VCaP (cell line): Measurements from ENCODE around the gene ARL13B.

ENCODE experiments used
- H3K27ac ChIP-seq: fragments of 450-650 bp; 2 replicates; pipeline ENCODE4 v1.5.1; 2017
- TF ChIP-seq, protein P1 (sequence below): fragments of 450-650 bp; conservative IDR thresholded peaks from 2 replicates; pipeline ENCODE4 v1.5.1; 2017; ENCODE audit warnings: mild to moderate bottlenecking, moderate library complexity

ARL13B gene

DNA sequence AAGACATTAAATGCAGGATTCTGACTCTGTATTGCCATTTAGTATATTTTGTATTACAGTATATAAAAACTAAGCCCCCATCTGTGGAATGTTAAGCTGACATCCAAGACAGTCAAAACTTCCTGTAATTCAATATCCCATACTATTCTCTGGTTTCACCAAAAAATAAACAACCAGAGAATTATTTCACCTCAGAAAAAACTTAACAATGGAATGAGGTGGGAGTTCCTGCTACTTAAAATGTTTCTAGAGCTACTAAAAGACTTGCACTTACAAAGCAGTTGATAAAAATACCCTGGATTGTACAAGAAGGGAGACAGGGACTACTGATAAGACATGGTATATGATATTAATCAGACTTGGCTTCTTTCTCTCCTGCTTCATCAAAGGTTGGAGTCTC is 8.3 kb downstream of the ARL13B start:
- TF ChIP-seq, protein P1, sequence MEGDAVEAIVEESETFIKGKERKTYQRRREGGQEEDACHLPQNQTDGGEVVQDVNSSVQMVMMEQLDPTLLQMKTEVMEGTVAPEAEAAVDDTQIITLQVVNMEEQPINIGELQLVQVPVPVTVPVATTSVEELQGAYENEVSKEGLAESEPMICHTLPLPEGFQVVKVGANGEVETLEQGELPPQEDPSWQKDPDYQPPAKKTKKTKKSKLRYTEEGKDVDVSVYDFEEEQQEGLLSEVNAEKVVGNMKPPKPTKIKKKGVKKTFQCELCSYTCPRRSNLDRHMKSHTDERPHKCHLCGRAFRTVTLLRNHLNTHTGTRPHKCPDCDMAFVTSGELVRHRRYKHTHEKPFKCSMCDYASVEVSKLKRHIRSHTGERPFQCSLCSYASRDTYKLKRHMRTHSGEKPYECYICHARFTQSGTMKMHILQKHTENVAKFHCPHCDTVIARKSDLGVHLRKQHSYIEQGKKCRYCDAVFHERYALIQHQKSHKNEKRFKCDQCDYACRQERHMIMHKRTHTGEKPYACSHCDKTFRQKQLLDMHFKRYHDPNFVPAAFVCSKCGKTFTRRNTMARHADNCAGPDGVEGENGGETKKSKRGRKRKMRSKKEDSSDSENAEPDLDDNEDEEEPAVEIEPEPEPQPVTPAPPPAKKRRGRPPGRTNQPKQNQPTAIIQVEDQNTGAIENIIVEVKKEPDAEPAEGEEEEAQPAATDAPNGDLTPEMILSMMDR = no peak

DNA sequence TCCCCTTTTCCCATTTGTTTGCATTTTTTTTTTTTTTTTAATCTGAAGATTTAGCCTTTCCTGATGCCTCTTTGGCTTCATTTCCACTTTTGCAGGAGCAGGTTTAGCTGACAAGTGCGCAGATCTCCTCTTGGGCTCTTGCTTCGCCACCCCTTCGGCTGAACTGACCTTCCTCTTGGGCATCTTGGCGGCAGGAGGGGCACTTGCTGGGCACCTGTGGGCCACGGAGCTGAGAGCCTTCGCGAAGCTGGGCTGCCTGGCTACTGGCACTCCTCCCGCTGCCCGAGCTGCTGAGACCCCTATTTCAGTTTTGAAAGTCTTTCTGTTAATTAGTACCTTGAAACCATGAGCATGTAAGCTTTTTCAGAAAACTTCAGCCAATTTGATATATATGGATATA is 8.8 kb downstream of the ARL13B start:
- H3K27ac ChIP-seq = no peak overlapping the region
- TF ChIP-seq, protein P1 = no peak

More for the DNA sequence above, 8.3 kb downstream of the ARL13B start:
- no peak overlapping the region for H3K27ac ChIP-seq

DNA sequence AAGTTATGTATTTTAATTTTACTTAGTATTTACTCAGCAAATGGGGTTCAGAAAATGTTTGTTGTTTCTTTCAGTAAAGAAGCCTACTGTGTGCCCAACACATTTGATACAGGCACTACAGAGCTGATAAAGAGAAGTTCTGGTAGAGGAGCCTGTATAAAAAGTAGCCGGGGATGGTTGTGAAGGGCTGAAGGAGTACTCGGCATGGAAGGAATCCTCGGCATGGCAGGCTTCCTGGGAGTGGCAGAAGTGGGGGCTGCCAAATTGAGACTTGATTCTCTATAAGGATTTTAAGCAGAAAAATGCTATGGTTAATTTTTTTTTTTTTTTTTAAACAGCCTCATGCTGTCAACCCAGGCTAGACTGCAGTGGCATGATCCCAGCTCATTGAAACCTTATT is 9.3 kb downstream of the ARL13B start:
- TF ChIP-seq, protein P1 = no peak
- H3K27ac ChIP-seq = no peak overlapping the region

DNA sequence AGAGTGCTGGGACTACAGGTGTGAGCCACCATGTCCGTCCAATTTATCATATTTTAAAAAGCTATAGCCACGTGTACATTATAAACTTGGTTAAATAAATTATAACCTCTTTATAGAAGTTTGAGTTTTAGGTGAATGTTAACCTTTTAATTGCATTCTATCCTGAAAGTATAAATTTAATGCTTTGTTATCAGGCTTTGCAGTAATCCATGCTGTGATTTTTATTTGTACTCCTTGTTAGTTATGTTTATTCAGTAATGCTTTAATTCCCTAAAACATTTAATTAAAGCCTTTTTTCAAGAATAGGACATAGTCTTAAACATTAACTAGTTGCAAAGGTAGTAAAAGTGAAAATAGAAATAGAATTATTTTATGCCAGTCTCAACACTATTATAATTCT is 11.7 kb downstream of the ARL13B start:
- TF ChIP-seq, protein P1 = no peak
- no peak overlapping the region for H3K27ac ChIP-seq

DNA sequence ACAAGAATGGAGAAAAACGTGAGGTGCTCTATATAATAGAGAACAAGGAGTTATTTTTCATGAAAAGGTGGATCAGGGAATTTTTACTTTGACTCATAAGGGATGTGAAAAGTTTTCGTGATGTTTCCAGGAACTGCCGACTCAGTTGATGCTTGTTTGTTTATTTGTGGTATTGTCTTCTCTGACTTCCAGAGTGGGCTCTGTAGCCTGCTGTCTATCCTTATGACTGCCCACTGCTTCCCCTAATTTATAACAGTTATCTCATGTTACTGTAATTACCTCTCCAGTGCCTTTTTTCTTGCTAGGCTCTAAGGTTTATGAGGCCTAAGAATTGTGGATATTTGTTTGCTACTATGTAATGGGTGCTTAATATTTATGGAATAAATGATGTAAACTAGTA is 12.3 kb downstream of the ARL13B start:
- TF ChIP-seq, protein P1 = no peak
- H3K27ac ChIP-seq = no peak overlapping the region

DNA sequence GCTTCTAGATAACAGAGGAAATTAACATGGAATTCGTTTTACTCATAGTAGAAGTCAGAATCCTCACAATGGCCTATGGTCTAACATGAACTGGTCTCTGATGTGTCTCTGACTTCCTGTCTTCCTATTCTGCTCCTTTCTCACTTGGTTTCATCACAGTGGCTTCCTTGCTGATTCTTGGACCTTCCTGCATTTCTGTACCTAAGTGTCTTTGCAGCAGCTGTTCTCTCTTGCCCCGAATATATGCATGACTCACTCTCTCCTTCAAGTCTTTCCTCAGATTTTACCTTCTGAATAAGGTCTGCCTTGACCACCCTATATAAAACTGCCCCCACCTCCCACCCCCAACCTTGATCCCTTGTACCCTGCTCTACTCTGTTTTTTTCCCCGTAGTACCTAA is 14.1 kb downstream of the ARL13B start:
- TF ChIP-seq, protein P1 = no peak
- no peak overlapping the region for H3K27ac ChIP-seq

DNA sequence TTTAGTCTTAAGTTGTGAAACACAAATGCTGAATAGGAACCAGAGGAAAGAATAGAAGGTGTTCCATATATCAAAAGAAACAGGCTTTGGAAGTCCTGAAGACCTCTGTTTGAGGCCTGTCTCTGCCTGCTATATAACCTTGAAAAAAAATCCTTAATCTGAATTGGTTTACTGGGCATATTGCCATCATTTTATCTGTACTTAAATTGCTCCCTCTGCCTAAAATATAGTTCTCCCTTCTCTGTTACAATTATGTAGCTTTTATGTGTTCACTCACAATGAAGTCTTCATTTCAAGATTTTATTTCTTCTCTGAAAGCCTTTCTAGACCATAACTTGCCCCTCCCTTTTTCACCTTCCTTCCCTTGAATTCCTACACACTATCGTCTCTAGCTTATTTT is 21.2 kb downstream of the ARL13B start:
- no peak overlapping the region for H3K27ac ChIP-seq
- TF ChIP-seq, protein P1 = no peak
